DMS153 treated with DMSO at 0.1 percent for 48 hours (cell line): ENCODE results near the gene DIO3.

Experiments
- DNase-seq: peaks from one replicate; lab custom pipeline; 2025; ENCODE audit not compliant: unreplicated experiment; lab: John Stamatoyannopoulos, UW

Gene DIO3

GRCh38 chr14:101561145-101561896, at the start of gene DIO3:
DIO3 (plus strand) TSS chr14:101561495.
- DNase-seq = no peak

- DNase-seq = no peak
Measured at GRCh38 chr14:101511620-101512375, 49.5 kb upstream of the DIO3 start.

GRCh38 chr14:101512376-101512695, 49.0 kb upstream of the DIO3 start:
- DNase-seq = no peak

GRCh38 chr14:101514136-101514535, 47.2 kb upstream of the DIO3 start:
- no peak for DNase-seq

- DNase-seq = no peak
Measured at GRCh38 chr14:101516401-101516800, 44.9 kb upstream of the DIO3 start.

- DNase-seq = no peak
Measured at GRCh38 chr14:101518611-101519473, 42.5 kb upstream of the DIO3 start.

- DNase-seq = no peak
Measured at GRCh38 chr14:101520621-101521472, 40.4 kb upstream of the DIO3 start.

GRCh38 chr14:101521473-101521915, 39.8 kb upstream of the DIO3 start:
- DNase-seq = no peak

GRCh38 chr14:101521978-101522377, 39.3 kb upstream of the DIO3 start:
- DNase-seq = no peak

- DNase-seq = no peak
Measured at GRCh38 chr14:101525640-101526527, 35.4 kb upstream of the DIO3 start.

- no peak for DNase-seq
Measured at GRCh38 chr14:101527987-101528386, 33.3 kb upstream of the DIO3 start.

GRCh38 chr14:101529079-101529478, 32.2 kb upstream of the DIO3 start:
- DNase-seq = no peak

- no peak for DNase-seq
Measured at GRCh38 chr14:101534198-101534597, 27.1 kb upstream of the DIO3 start.

- DNase-seq = no peak
Measured at GRCh38 chr14:101535232-101535631, 26.1 kb upstream of the DIO3 start.

GRCh38 chr14:101535701-101536207, 25.5 kb upstream of the DIO3 start:
- DNase-seq = no peak

GRCh38 chr14:101537286-101537685, 24.0 kb upstream of the DIO3 start:
- no peak for DNase-seq

- DNase-seq = no peak
Measured at GRCh38 chr14:101538878-101539277, 22.4 kb upstream of the DIO3 start.

- DNase-seq = no peak
Measured at GRCh38 chr14:101539880-101540279, 21.4 kb upstream of the DIO3 start.
